Suprapubic skin (tissue), 4 donors: Measurements from ENCODE around the gene TTYH2. TPM values are rescaled to one million over a fixed set of nuclear protein-coding genes. Genes with fewer than 3 reads are reported as not detected.

ENCODE experiments used
- DNase-seq, 2 donors: peaks; one replicate each; pipeline ENCODE4 v3.0.0-alpha.2; 2019; ENCODE audit warnings: low spot score in 2 of 2
- H3K27ac ChIP-seq: fragments of 200-600 bp; sonication (generic); one replicate; pipeline ENCODE4 v1.5.1; 2019
- H3K27me3 ChIP-seq: fragments of 200-600 bp; sonication (generic); one replicate; pipeline ENCODE4 v1.5.1; 2019
- H3K36me3 ChIP-seq: fragments of 200-600 bp; sonication (generic); one replicate; pipeline ENCODE4 v1.5.1; 2019
- H3K4me1 ChIP-seq: fragments of 200-600 bp; sonication (generic); one replicate; pipeline ENCODE4 v1.5.1; 2019
- H3K4me3 ChIP-seq: fragments of 200-600 bp; sonication (generic); one replicate; pipeline ENCODE4 v1.5.1; 2019; ENCODE audit warnings: mild to moderate bottlenecking
- H3K9me3 ChIP-seq: fragments of 200-600 bp; sonication (generic); one replicate; pipeline ENCODE4 v1.5.1; 2019
- CTCF ChIP-seq, 2 donors: fragments of 200-600 bp in 1 of 2; fragments of 450-650 bp in 1 of 2; sonication (generic) in 1 of 2; IDR thresholded peaks; one replicate each; pipeline ENCODE4 v1.5.1; 2016 to 2019; ENCODE audit warnings: antibody characterized with exemption in 2 of 2, mild to moderate bottlenecking in 1 of 2, moderate library complexity in 1 of 2
- EP300 ChIP-seq: sonication (generic); formaldehyde crosslinking; IDR thresholded peaks from one replicate; pipeline ENCODE4 v1.6.1; 2017; ENCODE audit warnings: antibody characterized with exemption
- POLR2A ChIP-seq, 2 donors: fragments of 450-650 bp; IDR thresholded peaks; one replicate each; pipeline ENCODE4 v1.6.1; 2017; ENCODE audit warnings: antibody characterized with exemption in 2 of 2, mild to moderate bottlenecking in 2 of 2, moderate library complexity in 2 of 2
- POLR2AphosphoS5 ChIP-seq, 3 donors: sonication (generic); formaldehyde crosslinking; IDR thresholded peaks; one replicate each; pipeline ENCODE4 v1.6.1; 2017; ENCODE audit warnings: antibody characterized with exemption in 3 of 3
- WGBS: methylation state at CpG from one replicate; pipeline ENCODE4 v1.1.5; 2018; 5-methylcytosine and 5-hydroxymethylcytosine counted together
- total RNA-seq, 4 donors: library from RNA; depleted of rRNA; stranded (reverse); fragments of >200 nt; gene quantifications; one replicate each; pipeline ENCODE4 v1.1.0, GENCODE V29; 2016

Gene TTYH2
- total RNA-seq, 4 donors from 2014 or later = 5.7 to 12.0 (median 8.2) TPM

- H3K27me3 ChIP-seq = no peaks in the 10 kb centered on the region
- H3K4me1 ChIP-seq = peaks cover 56% of the 10 kb centered on the region
- H3K36me3 ChIP-seq = peaks cover 10% of the 10 kb centered on the region
- H3K27ac ChIP-seq = no peak overlapping the region
- WGBS = 7% methylated on average over 17 of the region's 33 CpGs
- peak overlapping the region; percentile 50 for H3K4me3 ChIP-seq
- DNase-seq = no peak
- H3K9me3 ChIP-seq = no peaks in the 10 kb centered on the region
- TF ChIP-seq EP300 (no peak), POLR2AphosphoS5 (IDR thresholded peaks at IDR 0.05) (no peak), POLR2A (IDR thresholded peaks at IDR 0.05) (no peak), CTCF (IDR thresholded peaks at IDR 0.05) (no peak)
Observed at GRCh38 chr17:74213861-74214391, 555 bp downstream of the TTYH2 start.

GRCh38 chr17:74214484-74215341, 1.3 kb downstream of the TTYH2 start:
- TF ChIP-seq EP300 (no peak), POLR2AphosphoS5 (IDR thresholded peaks at IDR 0.05) (no peak), CTCF (IDR thresholded peaks at IDR 0.05) (no peak), POLR2A (IDR thresholded peaks at IDR 0.05) (no peak)

GRCh38 chr17:74215342-74215727, 2.0 kb downstream of the TTYH2 start:
- H3K9me3 ChIP-seq = no peaks in the 10 kb centered on the region
- H3K4me3 ChIP-seq = no peak overlapping the region
- 65% methylated on average over 3 of the region's 6 CpGs for WGBS
- no peak for TF ChIP-seq POLR2A (IDR thresholded peaks at IDR 0.05)
- H3K27ac ChIP-seq = no peak overlapping the region
- no peaks in the 10 kb centered on the region for H3K27me3 ChIP-seq
- no peaks in the 10 kb centered on the region for H3K36me3 ChIP-seq
- H3K4me1 ChIP-seq = peaks cover 52% of the 10 kb centered on the region
- no peak for DNase-seq

More at GRCh38 chr17:74214484-74215341, 1.3 kb downstream of the TTYH2 start:
- 60% methylated on average over 9 of the region's 16 CpGs for WGBS
- Histone ChIP-seq H3K27me3 (no peaks in the 10 kb centered on the region), H3K27ac (no peak overlapping the region), H3K4me1 (peaks cover 56% of the 10 kb centered on the region), H3K36me3 (peaks cover 2% of the 10 kb centered on the region), H3K4me3 (peak overlapping the region; percentile 50), H3K9me3 (no peaks in the 10 kb centered on the region)
- no peak for DNase-seq

- no peak overlapping the region for H3K27ac ChIP-seq
Observed at GRCh38 chr17:74216505-74216904, 3.1 kb downstream of the TTYH2 start.

GRCh38 chr17:74217037-74217730, 3.8 kb downstream of the TTYH2 start:
- no peak for DNase-seq
- Histone ChIP-seq H3K27me3 (no peaks in the 10 kb centered on the region), H3K27ac (no peak overlapping the region), H3K4me3 (no peak overlapping the region), H3K9me3 (no peaks in the 10 kb centered on the region), H3K4me1 (peaks cover 33% of the 10 kb centered on the region), H3K36me3 (peaks cover 1% of the 10 kb centered on the region)
- 77% methylated on average over 13 of the region's 13 CpGs for WGBS
- TF ChIP-seq POLR2AphosphoS5 (IDR thresholded peaks at IDR 0.05) (no peak), POLR2A (IDR thresholded peaks at IDR 0.05) (no peak), EP300 (no peak), CTCF (IDR thresholded peaks at IDR 0.05) (no peak)

More at GRCh38 chr17:74216505-74216904, 3.1 kb downstream of the TTYH2 start:
- H3K36me3 ChIP-seq = no peaks in the 10 kb centered on the region
- 86% methylated on average over 3 of the region's 5 CpGs for WGBS
- H3K4me1 ChIP-seq = peaks cover 40% of the 10 kb centered on the region
- DNase-seq = no peak
- no peaks in the 10 kb centered on the region for H3K27me3 ChIP-seq
- TF ChIP-seq CTCF (IDR thresholded peaks at IDR 0.05) = no peak
- no peak for TF ChIP-seq EP300
- no peak for TF ChIP-seq POLR2A (IDR thresholded peaks at IDR 0.05)
- no peak for TF ChIP-seq POLR2AphosphoS5 (IDR thresholded peaks at IDR 0.05)
- H3K9me3 ChIP-seq = no peaks in the 10 kb centered on the region
- H3K4me3 ChIP-seq = no peak overlapping the region
